NOMO-1 treated with DMSO at 0.1 percent for 48 hours (cell line): ENCODE measurements around the gene ZKSCAN4.

Experiments used
- DNase-seq: peaks from one replicate; lab custom pipeline; 2025; ENCODE audit not compliant: unreplicated experiment; lab: John Stamatoyannopoulos, UW

The ZKSCAN4 gene

DNA sequence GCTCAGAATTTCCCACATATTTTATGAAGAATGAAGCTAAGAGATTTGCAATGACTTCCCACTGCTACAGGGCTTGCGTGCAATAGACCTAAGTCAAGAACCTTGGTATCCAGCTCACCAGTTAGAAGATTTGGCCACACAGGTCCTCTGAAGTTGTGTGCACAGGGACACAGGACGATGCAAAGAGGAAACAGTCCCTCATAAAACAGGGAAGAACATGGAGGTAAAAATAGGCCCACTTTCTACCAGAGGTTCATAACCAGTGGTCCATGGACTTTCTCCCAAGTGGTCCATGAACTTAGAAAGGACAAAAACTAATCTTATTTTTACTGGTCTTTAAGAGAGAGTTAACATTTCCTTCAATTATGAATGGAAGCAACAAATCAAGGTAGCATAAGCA lies 1.3 kb downstream of the ZKSCAN4 start:
- no peak for DNase-seq

DNA sequence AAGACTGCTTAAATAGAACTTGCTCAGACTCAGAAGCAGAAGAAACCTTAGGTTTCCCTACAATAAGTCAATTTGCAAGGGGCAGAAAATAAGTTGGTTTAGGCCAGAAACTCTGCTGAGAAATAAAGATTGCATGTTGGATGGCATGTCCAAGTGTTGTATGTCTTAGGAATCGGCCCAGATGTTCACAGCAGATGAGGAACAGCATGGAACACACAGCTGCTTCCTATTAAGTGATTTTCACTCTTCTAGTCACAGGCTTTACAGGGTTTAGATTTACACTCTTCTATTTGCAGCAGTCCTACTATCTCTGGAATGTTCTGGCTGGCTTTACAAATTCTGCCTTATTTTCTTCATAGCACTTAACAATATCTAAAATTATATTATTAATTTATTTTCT lies 3.2 kb downstream of the ZKSCAN4 start:
- no peak for DNase-seq

DNA sequence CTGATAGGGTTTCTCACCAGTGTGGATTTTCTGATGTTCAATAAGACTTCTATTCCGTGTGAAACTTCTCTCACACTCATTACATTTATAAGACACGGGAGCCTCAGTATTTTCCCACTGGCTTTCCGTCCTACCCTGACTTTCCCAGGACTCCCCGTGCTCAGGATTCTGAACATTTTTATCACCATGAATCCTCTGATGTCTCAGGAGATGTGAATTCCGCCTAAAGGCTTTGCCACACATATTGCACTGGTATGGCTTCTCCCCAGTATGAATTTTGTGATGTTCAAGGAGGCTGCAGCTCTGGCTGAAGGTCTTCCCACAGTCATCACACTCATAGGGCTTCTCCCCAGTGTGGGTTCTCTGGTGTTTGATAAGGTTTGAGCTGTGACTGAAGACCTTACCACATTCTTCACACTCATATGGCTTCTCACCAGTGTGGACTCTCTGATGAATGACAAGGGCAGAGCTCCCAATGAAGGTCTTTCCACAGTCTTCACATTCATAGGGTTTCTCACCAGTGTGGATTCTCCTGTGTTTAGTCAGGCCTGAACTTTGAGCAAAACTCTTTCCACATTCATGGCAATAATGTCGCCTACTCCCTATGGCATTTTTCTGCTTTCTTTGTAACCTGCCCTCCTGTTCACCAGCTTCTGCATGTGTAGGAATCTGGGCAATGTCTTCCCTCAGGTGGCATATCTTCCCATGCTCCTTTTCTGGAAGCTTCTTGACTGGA lies 6.7 kb downstream of the ZKSCAN4 start:
- DNase-seq, result no peak

- DNase-seq, result no peak
Measured at GRCh38 chr6:28243946-28244345, 8.1 kb downstream of the ZKSCAN4 start.

- DNase-seq, result no peak
Measured at GRCh38 chr6:28240471-28240870, 11.6 kb downstream of the ZKSCAN4 start.

DNA sequence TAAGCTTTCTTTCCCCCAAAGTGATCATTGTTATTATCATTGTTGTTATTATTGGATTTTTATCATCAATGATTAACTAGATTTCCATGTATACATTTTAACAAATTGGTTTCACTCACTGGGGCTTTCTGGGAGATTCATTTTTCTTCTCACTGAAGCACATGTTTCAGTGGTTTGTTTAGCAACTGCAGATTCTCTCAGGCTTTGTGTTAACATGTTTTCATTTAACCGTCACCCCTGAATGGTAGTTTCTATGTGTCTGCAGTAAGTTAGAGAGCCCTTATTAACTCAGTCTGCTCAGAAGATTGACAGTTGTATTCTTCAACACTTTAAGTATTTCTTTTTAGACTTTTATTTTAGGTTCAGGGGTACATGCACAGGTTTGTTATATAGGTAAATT lies 12.4 kb downstream of the ZKSCAN4 start:
- DNase-seq, result no peak

DNA sequence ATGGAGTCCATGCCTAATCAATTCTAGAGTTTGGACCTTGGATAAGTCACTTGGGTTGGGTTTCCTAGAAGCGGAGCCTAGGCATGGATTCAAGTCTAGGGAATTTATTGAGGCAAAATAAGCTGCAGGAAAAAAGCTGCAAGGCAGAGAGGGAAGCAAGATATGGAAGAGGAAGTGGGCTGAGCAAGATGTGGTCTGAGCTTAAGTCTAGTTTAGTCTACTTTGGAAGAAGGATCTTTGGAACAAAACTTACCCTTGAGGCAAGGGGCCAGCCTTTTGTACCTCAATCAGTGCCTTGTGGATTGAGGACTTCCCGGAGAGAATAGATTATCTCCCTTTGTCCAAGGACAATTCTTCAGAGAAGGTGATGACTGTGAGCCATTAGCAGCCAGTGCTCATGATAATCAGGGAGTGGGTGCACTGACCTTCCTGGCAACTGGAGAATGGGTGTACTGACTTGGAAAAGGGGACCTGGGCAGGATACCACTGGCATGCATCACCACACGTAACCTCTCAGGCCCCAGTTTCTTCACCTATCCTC lies 16.1 kb downstream of the ZKSCAN4 start:
- peak; percentile 19 for DNase-seq

DNA sequence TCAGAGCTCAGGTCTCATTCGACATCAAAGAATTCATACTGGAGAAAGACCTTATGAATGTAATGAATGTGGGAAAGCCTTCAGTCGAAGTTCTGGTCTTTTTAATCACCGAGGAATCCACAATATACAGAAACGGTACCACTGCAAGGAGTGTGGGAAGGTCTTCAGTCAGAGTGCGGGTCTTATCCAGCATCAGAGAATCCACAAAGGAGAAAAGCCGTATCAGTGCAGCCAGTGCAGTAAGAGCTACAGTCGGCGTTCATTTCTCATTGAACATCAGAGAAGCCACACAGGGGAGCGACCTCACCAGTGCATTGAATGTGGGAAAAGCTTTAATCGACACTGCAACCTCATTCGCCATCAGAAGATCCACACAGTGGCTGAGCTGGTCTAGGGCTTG lies 19.3 kb downstream of the ZKSCAN4 start:
- DNase-seq, result no peak

GRCh38 chr6:28226460-28226859 lies 25.6 kb downstream of the ZKSCAN4 start:
- no peak for DNase-seq

- DNase-seq, result peak; percentile 65
Measured at GRCh38 chr6:28225056-28225834, 26.8 kb downstream of the ZKSCAN4 start, which contains the start of gene ZSCAN9. Gene ZSCAN9, plus strand, starts transcription at chr6:28225275. Its CDS starts 1,810 bp downstream, at chr6:28227085.

DNA sequence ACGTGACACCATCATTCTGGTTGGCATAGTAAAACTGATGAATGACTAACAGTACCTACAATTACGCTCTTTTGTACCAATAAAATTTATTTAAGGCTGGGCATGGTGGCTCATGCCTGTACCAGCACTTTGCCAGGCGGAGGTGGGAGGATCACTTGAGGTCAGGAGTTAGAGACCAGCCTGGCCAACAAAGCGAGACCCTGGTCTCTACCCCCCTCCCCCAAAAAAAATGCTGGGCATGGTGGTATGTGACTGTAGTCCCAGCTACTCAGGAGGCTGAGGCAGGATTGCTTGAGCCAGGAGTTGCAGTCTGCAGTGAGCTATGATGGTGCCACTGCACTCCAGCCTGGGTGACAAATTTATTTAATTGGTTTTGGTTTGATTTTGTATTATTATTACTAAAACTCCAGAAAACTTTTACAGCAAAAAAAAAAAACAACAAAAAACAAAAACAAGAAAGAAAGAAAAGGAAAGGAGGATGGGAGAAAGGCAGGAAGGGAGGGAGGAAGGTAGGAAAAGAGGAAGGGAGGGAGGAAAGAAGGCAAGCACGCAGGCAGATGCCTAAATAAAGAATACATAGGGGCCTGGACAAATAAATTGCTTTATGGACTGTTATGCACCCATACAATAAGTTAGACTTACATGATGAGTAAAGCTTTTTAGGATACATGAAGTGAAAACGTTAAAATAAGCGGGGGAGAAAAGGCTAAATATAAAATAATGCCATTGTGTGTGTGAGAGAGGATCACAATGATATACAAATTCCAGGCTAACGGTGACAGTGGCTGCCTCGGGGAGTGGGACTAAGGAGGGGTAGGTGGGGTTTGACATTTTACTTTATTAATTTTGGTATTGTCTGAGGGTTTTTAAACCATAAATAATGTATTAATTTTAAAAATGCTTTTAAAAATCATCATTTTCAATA lies 27.7 kb downstream of the ZKSCAN4 start:
- no peak for DNase-seq

DNA sequence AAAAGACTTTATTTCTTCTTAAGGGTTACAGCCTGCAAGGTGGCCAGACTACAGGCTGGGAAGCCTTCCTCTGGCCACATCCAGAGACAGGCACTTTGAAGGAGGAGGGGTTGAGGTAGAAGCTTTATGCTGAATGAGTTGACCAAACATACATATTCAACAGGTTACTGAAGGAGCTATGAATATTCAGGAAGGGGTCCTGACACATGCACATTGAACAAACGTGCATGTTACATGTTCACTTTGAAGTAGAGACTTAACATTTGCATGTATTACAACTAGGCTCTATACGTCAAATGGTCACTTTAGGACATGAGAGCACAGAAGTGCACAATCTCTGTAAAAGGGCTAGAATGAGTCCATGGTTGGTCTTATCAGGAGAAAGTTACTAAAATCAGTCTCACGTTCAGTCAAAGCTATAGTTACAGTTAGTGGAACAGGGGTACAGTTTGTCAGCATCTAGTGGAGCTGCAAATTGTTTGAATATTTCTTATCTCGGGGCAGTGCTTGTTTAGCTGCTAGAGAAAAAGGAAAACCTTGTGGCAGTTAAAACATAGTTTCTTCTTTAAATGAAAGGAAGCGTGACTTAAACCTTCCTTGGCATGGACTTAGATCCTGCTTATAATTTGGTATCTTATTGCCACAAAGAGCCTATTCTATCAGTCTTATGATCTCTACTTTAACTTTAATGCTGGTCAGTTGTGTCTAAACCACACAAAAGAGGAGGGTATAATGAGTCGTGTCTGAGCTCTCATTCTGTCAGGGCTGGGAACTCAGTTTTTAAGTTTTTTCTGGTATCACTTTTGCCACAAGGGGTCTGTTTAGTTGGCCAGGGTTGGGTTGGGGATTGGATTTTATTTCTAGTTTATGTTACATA lies 31.6 kb downstream of the ZKSCAN4 start:
- no peak for DNase-seq

- peak; percentile 43 for DNase-seq
Measured at GRCh38 chr6:28218312-28219248, 33.5 kb downstream of the ZKSCAN4 start.

GRCh38 chr6:28217890-28218289 lies 34.2 kb downstream of the ZKSCAN4 start:
- no peak for DNase-seq

GRCh38 chr6:28215425-28215824 lies 36.6 kb downstream of the ZKSCAN4 start:
- no peak for DNase-seq

DNA sequence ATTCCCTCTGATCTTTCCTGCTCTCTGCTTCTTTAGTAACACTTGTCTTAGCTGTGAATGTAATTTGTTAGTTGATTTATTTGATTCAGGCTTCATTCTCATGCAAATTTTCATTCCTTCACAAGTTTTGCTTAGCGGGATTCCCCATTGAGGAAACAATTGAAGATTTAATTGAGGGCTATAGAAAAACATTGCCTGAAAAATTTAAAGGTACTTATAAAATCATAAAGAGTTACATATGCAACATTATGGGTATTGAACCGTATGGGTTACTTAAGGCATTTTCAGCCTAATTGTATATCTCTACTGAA lies 38.9 kb downstream of the ZKSCAN4 start:
- no peak for DNase-seq

- peak; percentile 86 for DNase-seq
Measured at GRCh38 chr6:28212510-28213212, 39.4 kb downstream of the ZKSCAN4 start.

DNA sequence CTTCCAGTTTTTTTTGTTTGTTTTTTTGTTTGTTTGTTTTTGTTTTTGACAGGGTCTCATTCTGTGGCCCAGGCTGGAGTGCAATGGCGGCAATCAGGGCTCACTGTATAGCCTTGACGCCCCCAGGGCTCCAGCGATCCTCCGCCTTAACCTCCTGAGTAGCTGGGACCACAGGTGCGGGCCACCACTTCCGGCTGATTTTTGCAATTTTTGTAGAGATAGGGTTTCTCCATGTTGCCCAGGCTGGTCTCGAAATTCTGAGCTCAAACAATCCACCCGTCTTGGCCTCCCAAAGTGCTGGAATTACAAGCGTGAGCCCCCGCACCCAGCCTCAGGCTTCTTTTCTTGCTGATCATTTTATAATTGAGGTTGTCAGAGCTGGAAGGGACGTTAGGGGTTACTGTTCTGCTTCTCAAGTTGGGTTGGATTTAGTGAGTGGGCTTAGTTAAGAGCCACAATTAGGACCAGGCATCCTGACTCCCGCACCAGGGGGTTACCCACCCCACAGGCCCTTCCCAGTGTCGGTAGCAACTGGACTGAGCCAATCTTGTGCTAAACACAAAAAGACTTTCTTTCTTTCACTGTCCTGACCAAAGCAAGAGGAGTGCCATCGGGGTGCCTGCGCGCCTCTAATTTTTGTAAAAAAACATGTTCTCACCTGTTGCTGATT lies 40.1 kb downstream of the ZKSCAN4 start:
- DNase-seq, result no peak
